GM19099 (cell line): ENCODE data around the gene AKAP5.

Experiments
- POLR2A ChIP-seq: IDR thresholded peaks from 3 replicates; pipeline ENCODE4 v1.6.1; 2011; ENCODE audit warnings: low read depth; ENCODE audit not compliant: insufficient read length; ENCODE audit errors: extremely low read depth

Gene AKAP5

DNA sequence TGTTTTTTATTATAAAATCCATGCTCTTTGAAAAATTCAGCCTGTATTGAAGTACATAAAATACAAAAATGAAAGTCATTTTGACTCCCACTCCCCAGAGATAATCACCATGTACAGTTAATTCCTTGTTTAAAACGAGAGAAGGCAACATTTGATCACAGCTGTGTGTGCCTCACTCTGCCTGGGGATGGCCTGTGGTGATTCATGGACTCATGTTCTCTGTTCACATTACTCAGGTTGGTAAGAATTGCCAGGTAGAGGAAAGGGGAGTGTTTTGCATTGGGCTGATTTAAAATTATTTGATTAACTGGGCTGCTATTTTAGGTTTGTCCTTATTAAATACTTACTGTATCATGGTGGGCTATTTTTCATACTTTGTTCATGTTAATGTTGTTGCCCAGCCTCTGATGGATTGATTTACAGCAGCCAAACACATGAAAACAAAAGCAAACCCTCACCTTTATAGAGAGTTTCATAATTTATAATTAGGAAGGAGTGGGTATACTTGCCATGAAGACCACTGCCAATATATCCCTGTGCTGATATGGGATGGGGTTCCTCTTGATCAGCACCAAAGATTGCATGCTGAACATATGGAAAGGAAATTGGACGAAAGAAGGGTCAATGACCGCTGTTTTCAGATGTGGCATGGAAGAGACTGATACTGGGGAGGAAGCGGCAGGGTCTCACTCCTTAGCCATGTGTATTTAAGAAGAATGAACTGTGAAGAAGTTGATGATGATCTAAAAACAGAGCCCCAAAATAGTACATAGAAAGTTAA lies 42.3 kb downstream of the AKAP5 start:
- TF ChIP-seq POLR2A = no peak

DNA sequence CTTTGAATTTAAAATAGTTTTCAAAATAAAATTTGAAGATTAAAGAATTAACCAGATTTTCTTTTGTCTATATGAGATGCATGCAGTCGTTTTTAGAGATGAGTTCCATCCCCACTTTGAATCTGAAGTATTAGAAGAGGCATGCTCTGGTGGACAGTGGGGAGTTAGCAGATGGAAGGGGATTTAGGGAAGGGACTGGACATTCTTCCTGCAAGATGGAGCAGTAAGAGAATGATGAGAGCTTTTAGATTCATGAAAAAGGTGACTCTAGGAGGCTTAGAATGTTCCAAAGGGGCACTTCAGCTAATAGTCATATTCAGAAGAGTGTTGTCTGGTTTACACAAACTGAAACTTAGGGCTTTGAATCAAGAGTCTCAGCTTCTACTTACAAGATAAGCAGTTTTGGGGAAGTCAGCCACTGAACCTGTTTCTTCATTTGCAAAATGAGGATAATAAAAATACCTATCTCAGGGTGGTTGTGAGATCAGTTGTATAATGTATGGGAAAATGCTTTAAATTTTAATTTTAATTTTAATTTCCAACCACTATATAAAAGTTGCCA lies 43.0 kb downstream of the AKAP5 start:
- no peak for TF ChIP-seq POLR2A

DNA sequence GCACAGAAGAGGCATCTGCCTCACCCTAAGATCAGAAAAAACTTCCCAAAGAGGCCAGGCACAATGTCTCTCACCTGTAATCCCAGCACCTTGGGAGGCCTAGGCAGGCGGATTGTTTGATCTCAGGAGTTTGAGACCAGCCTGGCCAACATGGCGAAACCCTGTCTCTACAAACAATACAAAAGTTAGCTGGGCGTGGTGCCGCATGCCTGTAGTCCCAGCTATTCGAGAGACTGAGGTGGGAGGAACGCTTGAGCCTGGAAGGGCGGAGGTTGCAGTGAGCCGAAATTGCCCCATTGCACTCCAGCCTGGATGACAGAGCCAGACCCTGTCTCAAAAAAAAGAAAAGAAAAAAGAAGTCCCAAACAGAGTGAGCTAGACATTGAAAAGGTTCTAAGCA lies 43.7 kb downstream of the AKAP5 start:
- no peak for TF ChIP-seq POLR2A

DNA sequence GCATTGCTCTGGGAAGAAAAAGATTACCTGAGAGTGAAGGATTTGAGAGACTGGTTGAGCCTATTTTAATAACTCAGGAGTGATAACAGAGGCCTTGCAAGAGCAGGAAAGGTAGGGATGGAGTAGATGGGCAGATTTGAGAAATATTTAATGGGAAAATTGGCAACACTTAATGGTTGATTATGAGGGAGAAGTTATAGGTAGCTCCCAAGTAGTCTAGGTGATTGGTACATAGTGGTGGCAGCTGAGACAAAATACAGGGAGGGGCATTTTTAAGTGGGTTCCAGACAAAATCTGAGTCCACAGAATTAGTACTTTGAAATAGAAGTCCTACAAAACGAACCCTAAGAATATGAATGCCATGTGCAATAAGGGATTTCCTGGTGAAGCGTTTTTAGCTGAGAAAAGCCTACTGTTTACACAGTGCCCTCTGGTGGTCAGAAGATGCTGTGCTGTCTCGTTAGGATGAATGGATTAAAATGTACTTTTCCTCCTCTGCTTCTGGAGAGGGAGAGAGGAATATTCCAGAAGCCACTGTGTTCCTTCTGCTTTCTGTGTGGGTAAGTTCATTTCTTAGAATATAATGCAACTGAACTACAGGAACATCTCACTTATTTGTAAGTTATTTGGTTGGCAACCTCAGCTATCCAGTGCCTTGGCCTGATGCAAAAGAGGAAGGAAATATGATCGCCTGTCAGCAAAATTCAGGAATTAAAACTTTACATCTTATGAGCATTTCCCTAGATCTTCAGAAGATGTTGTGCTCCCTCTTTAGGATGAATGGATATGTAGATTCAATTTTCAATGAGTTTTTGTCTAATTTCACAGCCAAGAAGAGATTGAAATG lies 45.7 kb downstream of the AKAP5 start:
- TF ChIP-seq POLR2A = no peak

DNA sequence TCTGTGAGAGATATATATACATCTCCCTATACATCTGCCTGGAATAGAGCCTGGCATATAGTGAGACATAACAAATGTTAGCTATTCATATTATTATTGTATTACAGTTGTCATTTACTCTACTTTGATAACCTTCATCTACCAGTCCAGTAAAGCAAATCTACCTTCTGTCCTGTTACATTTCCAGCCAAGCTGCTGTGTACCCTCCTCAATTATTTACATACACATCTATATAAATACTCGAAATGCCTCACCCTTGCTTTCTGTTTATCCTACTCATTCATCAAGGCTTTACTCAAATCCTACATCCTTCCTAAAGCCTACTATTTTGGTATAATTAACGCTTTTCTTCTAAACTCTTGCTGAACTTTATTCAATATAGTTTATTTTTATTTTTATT lies 48.0 kb downstream of the AKAP5 start:
- TF ChIP-seq POLR2A = no peak

DNA sequence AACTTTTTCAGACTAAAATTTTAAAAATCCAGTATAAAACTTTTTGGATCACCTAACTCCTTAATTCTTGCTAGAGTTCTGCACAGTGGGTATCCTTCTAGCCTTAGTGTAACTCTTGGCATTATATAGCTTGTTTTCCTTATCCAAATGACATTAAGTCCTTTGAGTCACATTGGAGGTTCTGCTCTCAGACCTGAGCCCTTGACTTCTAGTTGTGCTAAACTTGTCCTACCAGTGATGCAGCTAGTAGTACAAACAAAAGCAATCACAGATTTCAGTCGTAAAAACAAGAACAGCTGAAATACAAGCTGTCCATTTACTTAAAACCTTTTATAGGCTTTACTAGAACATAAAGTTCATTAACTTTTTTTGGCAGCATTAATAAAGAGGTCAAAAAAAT lies 49.8 kb downstream of the AKAP5 start:
- no peak for TF ChIP-seq POLR2A

DNA sequence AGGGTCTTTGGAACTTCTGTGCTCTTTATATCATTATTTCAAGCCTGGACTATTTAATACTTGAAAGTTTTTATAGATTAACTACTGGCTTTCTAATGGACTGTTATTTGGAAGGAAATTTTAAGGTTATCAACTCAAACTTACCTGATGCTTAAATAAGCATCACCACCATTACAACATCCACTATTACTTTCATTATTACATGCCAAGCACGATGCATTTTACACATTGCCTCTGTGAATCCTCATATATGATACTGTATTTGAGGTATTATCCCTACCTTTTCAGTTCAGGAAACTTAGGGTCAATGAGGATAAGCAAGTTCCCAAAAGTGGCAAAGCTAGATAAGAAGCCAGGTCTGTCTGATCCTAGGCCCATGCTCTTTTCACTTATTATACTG lies 51.7 kb downstream of the AKAP5 start:
- no peak for TF ChIP-seq POLR2A

DNA sequence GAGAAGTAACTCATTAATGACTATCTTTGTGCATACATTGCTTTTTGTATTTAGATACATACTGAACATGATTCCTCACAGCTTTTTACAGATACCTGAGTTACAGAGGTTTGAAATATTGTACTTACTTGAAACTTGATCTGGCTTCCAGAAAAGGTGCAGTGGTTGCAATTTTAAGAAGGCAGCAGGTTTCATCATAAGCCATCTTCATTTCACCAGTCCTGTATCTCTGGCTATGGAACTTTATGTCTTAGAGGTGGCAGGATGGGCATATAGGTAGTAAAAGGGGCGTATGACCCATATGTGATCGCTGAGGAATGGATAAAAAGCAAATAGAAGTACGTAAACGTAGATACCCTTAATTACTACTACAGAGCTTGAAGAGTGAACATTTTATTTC lies 52.9 kb downstream of the AKAP5 start:
- TF ChIP-seq POLR2A = no peak

DNA sequence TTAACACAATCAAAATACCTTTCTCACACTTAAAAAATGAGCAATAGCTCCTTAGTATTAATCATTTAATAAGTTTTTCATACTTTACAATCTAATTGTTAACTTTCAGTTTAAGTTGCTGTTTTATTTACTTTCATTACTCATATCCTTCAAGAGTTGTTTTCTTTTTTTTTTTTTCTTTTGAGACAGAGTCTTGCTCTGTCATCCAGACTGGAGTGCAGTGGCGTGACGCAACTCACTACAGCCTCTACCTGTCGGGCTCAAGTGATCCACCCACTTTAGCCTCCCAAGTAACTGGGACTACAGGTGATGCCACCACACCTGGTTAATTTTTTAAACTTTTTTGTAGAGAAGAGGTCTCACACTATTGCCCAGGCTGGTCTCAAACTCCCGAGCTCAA lies 55.4 kb downstream of the AKAP5 start:
- no peak for TF ChIP-seq POLR2A

DNA sequence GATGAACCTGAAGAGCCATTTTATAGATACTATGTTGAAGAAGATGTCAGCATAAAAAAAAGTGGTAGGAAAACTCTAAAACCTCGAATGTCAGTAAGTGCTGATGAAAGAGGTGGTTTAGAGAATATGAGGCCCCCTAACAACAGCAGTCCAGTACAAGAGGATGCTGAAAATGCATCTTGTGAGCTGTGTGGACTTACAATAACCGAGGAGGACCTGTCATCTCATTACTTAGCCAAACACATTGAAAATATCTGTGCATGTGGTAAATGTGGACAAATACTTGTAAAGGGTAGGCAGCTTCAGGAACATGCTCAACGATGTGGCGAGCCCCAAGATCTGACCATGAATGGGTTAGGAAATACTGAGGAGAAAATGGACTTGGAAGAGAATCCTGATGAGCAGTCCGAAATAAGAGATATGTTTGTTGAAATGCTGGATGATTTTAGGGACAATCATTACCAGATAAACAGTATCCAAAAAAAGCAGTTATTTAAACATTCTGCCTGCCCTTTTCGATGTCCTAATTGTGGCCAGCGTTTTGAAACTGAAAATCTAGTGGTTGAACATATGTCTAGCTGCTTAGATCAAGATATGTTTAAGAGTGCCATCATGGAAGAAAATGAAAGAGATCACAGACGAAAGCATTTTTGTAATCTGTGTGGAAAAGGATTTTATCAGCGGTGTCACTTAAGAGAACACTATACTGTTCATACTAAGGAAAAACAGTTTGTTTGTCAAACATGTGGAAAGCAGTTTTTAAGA lies 57.5 kb downstream of the AKAP5 start:
- no peak for TF ChIP-seq POLR2A
